ENCODE data around the gene CHAMP1.

- TF ChIP-seq CTCF (IDR thresholded peaks at IDR 0.05) (no peak), EP300 (IDR thresholded peaks at IDR 0.05) (no peak), POLR2A (IDR thresholded peaks at IDR 0.05) (no peak), POLR2AphosphoS5 (IDR thresholded peaks at IDR 0.05) (no peak)
Observed at GRCh38 chr13:114285166-114285808, 29.0 kb upstream of the CHAMP1 start.
